Endodermal cell (in vitro differentiated cells): Measurements from ENCODE around the gene CMTM7. TPM values are rescaled to one million over a fixed set of nuclear protein-coding genes. Genes with fewer than 3 reads are reported as not detected.
A peak's percentile ranks its signal among the peaks of the same experiment; 100 is the strongest.

Source experiments
- DNase-seq: peaks from one replicate; pipeline ENCODE4 v3.0.0-alpha.2; 2017
- H3K27ac ChIP-seq: 2 replicates; pipeline ENCODE4 v1.5.1; 2013; ENCODE audit warnings: mild to moderate bottlenecking, low read depth, low read length, moderate library complexity
- H3K27me3 ChIP-seq: 2 replicates; pipeline ENCODE4 v1.6.1; 2013; ENCODE audit warnings: mild to moderate bottlenecking, low read length, moderate library complexity; ENCODE audit not compliant: insufficient read depth, control insufficient read depth, poor library complexity, severe bottlenecking
- H3K36me3 ChIP-seq: 2 replicates; pipeline ENCODE4 v1.7.0; 2013; ENCODE audit warnings: mild to moderate bottlenecking, low read length, moderate library complexity; ENCODE audit not compliant: control insufficient read depth, insufficient read depth
- H3K4me1 ChIP-seq: one replicate; pipeline ENCODE4 v1.7.0; 2013; ENCODE audit warnings: low read length; ENCODE audit not compliant: control insufficient read depth, insufficient read depth
- H3K4me3 ChIP-seq: 2 replicates; pipeline ENCODE4 v1.5.1; 2013; ENCODE audit warnings: mild to moderate bottlenecking, low read length, moderate library complexity
- H3K9ac ChIP-seq: 2 replicates; pipeline ENCODE4 v1.6.1; 2013; ENCODE audit warnings: mild to moderate bottlenecking, low read length, moderate library complexity; ENCODE audit not compliant: poor library complexity, severe bottlenecking; ENCODE audit errors: extremely low read depth
- H3K9me3 ChIP-seq: 2 replicates; pipeline ENCODE4 v1.6.1; 2013; ENCODE audit warnings: mild to moderate bottlenecking, low read length, moderate library complexity; ENCODE audit not compliant: control insufficient read depth
- H3K27ac Mint-ChIP-seq: 2 replicates; pipeline ENCODE4 v1.8.0; 2020; ENCODE audit warnings: mixed read lengths
- H3K27me3 Mint-ChIP-seq: 2 replicates; pipeline ENCODE4 v1.8.0; 2021; ENCODE audit warnings: mild to moderate bottlenecking, mixed read lengths; ENCODE audit not compliant: insufficient read depth
- H3K36me3 Mint-ChIP-seq: 2 replicates; pipeline ENCODE4 v1.8.0; 2020; ENCODE audit warnings: low read depth, mixed read lengths
- H3K4me1 Mint-ChIP-seq: 2 replicates; pipeline ENCODE4 v1.8.0; 2020; ENCODE audit warnings: mixed read lengths
- H3K4me3 Mint-ChIP-seq: 2 replicates; pipeline ENCODE4 v1.8.0; 2020; ENCODE audit warnings: mild to moderate bottlenecking, moderate library complexity, mixed read lengths
- H3K9me3 Mint-ChIP-seq: 2 replicates; pipeline ENCODE4 v1.8.0; 2020; ENCODE audit warnings: mild to moderate bottlenecking, mixed read lengths
- WGBS, 2 experiments: methylation state at CpG; one replicate each; pipeline versions ENCODE4 v1.1.5 to v1.1.7; 2013; ENCODE audit warnings: missing lambda C conversion rate in 2 of 2, mixed read lengths in 1 of 2; ENCODE audit not compliant: insufficient coverage in 1 of 2, insufficient read length in 1 of 2; 5-methylcytosine and 5-hydroxymethylcytosine counted together
- total RNA-seq, 2 donors: library from RNA; stranded (reverse); fragmentation: NEBNext Ultra II Directional in 1 of 2; extraction: Animal tissue kit (Norgen Biotek cat#: 25700) in 1 of 2; gene quantifications; 2 replicates in 1 of 2; 3 replicates in 1 of 2; pipeline ENCODE4 v1.2.1, GENCODE V29; 2021
- TF ChIP-seq, protein P1 (sequence below): fragments of 200-600 bp; sonication (generic); conservative IDR thresholded peaks from 2 replicates; pipeline ENCODE4 v1.5.0; 2021; ENCODE audit warnings: antibody characterized with exemption, mild to moderate bottlenecking

Gene CMTM7
- total RNA-seq, 2 donors from 2014 or later = 11.1 TPM

DNA sequence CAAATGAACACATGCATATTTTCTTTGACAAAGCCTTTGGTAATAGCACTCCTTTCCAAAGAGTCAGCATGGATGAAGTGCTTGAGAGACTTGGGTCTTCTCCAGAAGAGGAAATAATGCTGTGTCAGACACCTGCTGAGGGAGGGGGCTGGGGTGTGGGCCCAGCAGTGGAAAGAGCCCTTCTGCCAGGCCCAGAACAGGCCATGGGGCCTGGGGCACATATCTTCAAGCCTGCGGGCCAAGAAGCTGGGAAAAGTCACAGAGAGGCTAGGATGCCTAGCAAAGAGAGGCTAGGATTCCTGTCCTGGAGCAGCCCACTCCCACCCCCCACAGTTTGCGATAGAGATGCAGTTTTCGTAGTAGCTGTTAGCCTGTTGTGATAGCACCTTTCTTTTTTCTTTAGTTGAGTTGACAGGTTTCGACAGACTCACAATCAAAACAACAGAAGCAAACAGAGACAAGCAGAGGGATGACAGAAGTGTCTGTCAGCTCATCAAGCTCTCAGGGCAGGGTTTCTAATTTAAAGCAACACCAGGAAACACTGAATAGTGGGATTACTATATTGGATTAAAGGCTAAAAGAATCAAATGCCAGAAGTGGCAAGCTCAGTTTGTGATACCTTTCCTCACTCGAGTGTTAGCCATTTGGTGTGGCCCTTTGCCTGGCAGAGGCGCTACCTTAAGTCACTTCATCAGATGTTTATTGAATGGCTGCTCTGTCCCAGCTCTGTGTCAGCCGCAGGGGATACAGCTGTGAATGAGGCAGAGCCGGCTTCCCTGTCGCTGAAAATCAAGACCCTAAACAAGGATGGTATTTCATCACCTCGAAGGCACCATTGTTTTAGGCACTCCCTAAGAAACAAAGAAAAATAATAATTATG is 19.0 kb downstream of the CMTM7 start:
- TF ChIP-seq, protein P1, sequence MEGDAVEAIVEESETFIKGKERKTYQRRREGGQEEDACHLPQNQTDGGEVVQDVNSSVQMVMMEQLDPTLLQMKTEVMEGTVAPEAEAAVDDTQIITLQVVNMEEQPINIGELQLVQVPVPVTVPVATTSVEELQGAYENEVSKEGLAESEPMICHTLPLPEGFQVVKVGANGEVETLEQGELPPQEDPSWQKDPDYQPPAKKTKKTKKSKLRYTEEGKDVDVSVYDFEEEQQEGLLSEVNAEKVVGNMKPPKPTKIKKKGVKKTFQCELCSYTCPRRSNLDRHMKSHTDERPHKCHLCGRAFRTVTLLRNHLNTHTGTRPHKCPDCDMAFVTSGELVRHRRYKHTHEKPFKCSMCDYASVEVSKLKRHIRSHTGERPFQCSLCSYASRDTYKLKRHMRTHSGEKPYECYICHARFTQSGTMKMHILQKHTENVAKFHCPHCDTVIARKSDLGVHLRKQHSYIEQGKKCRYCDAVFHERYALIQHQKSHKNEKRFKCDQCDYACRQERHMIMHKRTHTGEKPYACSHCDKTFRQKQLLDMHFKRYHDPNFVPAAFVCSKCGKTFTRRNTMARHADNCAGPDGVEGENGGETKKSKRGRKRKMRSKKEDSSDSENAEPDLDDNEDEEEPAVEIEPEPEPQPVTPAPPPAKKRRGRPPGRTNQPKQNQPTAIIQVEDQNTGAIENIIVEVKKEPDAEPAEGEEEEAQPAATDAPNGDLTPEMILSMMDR = no peak
- WGBS, 2 experiments = 21 to 33% methylated on average over 5 to 10 of the region's 10 CpGs
- H3K4me3 ChIP-seq = peak overlapping the region; percentile 20

DNA sequence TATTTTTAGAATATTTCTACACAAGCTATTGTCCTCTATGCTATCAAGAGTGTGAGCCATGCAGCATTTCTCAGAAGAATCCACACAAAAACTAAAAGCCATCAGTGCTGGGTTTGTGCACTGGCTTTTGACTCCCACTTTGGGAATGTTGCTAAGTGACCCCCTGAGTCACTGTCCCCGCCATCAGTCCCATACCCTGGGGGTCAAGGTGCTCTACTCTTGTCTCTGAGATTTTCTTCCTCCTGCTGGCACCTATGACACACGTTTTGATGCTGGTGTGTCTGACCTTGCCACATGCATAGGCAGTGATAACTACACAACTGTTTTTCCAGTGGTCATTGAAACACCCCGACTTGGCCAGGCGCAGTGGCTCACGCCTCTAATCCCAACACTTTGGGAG is 19.8 kb downstream of the CMTM7 start:
- no peaks in the 10 kb centered on the region for H3K36me3 Mint-ChIP-seq
- 94 to 95% methylated on average over 5 of the region's 5 CpGs for WGBS, 2 experiments
- DNase-seq = no peak
- H3K27ac Mint-ChIP-seq = no peak overlapping the region
- H3K27me3 Mint-ChIP-seq = peaks cover 7% of the 10 kb centered on the region
- TF ChIP-seq, protein P1 = no peak
- Histone ChIP-seq H3K36me3 (no peaks in the 10 kb centered on the region), H3K27me3 (no peaks in the 10 kb centered on the region), H3K27ac (no peak overlapping the region), H3K4me3 (no peak overlapping the region), H3K9ac (no peak overlapping the region), H3K4me1 (peaks cover 10% of the 10 kb centered on the region), H3K9me3 (no peaks in the 10 kb centered on the region)
- H3K4me3 Mint-ChIP-seq = no peak overlapping the region
- H3K4me1 Mint-ChIP-seq = peaks cover 40% of the 10 kb centered on the region
- H3K9me3 Mint-ChIP-seq = no peaks in the 10 kb centered on the region

More for the DNA sequence above, 19.0 kb downstream of the CMTM7 start:
- peaks cover 7% of the 10 kb centered on the region for H3K27me3 Mint-ChIP-seq
- Histone ChIP-seq H3K4me1 (peaks cover 10% of the 10 kb centered on the region), H3K9me3 (no peaks in the 10 kb centered on the region), H3K27ac (peak overlapping the region; percentile 63), H3K36me3 (no peaks in the 10 kb centered on the region), H3K27me3 (no peaks in the 10 kb centered on the region), H3K9ac (no peak overlapping the region)
- H3K4me1 Mint-ChIP-seq = peaks cover 40% of the 10 kb centered on the region
- H3K4me3 Mint-ChIP-seq = no peak overlapping the region
- H3K36me3 Mint-ChIP-seq = no peaks in the 10 kb centered on the region
- DNase-seq = peak; percentile 84
- H3K9me3 Mint-ChIP-seq = no peaks in the 10 kb centered on the region
- peak overlapping the region; percentile 80 for H3K27ac Mint-ChIP-seq

DNA sequence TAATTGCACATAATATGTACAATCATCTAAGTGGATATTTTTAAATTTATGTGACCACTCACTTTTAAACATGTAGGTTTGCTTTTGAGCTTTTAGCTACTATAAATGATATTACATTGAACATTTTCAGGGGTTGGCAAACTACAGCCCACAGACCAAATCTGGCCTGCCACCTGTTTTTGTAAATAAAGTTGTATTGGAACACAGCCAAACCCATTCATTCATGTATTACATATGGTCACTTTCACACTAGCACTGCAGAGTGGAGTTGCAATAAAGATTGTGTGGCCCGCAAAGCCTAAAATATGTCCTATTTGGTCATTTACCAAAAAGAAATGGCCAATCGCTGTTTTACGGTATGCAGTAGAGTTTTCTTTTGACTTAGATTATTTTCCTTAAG is 21.2 kb downstream of the CMTM7 start:
- H3K36me3 ChIP-seq = no peaks in the 10 kb centered on the region
- H3K9me3 ChIP-seq = no peaks in the 10 kb centered on the region
- H3K4me3 ChIP-seq = no peak overlapping the region
- no peak overlapping the region for H3K27ac ChIP-seq
- H3K9ac ChIP-seq = no peak overlapping the region
- Mint-ChIP-seq H3K27ac (no peak overlapping the region), H3K4me1 (peaks cover 39% of the 10 kb centered on the region), H3K4me3 (no peak overlapping the region), H3K9me3 (no peaks in the 10 kb centered on the region), H3K27me3 (peaks cover 5% of the 10 kb centered on the region), H3K36me3 (no peaks in the 10 kb centered on the region)
- TF ChIP-seq, protein P1 = no peak
- DNase-seq = no peak
- peaks cover 10% of the 10 kb centered on the region for H3K4me1 ChIP-seq
- WGBS, 2 experiments = 91 to 100% methylated on average over 1 to 3 of the region's 3 CpGs
- no peaks in the 10 kb centered on the region for H3K27me3 ChIP-seq
